NCI-H187 (cell line): ENCODE measurements around the gene MYBPC3.
A peak's percentile ranks its signal among the peaks of the same experiment; 100 is the strongest.

Source experiments
- DNase-seq, 2 experiments: peaks; one replicate each; lab custom pipeline; 2025; lab: John Stamatoyannopoulos, UW

MYBPC3 gene

DNA sequence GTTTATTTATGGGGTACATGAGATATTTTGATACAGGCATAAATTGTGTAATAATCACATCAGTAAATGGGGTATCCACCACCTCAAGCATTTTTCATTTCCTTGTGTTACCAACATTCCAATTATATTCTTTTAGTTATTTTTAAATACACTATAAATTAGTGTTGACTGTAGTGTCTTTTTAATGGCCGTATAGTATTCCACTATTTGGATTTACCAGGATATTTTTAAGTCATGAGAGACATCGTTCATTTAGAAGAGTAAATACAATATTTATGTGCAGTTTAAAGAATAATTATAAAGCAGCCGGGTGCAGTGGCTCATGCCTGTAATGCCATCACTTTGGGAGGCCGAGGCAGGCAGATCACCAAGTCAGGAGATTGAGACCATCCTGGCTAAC is 32.0 kb upstream of the MYBPC3 start:
- DNase-seq, result no peak

DNA sequence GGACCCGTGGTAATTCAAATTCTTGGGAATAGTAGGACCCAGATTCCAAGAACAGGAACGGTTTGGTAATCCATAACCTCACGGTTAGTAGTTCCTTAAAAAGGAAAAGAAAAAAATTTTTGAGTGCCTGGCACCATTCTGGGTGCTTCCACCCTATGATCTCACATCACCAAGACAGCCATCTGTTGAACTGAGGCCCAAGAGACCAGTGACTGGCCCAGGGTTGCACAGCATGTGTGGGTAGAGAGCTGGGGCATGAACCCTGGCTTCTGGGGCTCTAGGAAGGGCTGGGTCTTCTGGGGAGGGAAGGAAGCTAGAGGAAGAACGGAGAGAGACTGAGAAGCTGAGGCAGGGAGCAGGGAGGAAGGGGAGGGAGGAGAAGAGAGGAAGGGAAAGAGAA is 30.6 kb upstream of the MYBPC3 start:
- no peak for DNase-seq

DNA sequence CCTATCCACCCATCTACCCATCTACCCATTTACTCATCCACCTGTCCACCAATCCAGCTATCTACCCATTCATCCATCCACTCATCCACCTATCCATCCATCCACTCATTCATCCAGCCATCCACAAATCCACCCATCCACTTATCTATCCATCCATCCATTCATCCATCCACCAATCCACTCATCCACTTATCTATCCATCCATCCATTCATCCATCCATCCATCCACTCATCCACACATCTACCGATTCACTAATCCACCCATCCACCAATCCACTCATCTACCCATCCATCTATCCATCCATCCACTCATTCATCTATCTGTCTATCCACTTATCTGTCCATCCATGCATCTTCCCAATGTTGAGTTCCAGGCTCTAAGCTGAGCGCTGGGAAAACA is 27.6 kb upstream of the MYBPC3 start:
- no peak for DNase-seq

- no peak for DNase-seq
Measured at GRCh38 chr11:47379317-47379716, 26.8 kb upstream of the MYBPC3 start.

GRCh38 chr11:47378836-47379170 is 26.3 kb upstream of the MYBPC3 start:
- DNase-seq, result no peak

- DNase-seq, result no peak
Measured at GRCh38 chr11:47378010-47378835, 25.7 kb upstream of the MYBPC3 start, which contains the start of gene SPI1. SPI1 (minus strand) TSS chr11:47378547; CDS start chr11:47378353, 194 bp downstream.

DNA sequence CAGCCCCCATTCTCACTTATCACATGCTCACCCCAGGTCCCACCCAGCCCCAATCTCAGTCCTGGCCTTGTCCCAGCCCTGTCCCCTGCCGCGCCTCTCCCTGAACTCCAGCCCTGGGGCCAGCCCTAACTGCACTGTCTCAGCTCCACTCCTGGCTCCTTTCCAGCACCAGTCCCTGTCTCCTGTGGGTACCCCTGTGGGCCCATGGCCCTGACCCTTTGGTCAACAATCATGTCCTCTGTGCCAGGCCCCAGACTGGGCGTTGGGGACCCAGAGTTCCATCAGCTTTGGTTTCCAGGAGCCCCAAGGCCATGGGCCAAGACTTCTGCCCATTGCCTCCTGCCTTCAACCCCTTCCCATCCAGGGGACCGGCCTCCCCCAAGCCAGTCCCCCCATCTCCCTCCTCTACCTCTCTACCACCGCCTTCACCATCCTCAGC is 25.1 kb upstream of the MYBPC3 start:
- DNase-seq, result no peak

DNA sequence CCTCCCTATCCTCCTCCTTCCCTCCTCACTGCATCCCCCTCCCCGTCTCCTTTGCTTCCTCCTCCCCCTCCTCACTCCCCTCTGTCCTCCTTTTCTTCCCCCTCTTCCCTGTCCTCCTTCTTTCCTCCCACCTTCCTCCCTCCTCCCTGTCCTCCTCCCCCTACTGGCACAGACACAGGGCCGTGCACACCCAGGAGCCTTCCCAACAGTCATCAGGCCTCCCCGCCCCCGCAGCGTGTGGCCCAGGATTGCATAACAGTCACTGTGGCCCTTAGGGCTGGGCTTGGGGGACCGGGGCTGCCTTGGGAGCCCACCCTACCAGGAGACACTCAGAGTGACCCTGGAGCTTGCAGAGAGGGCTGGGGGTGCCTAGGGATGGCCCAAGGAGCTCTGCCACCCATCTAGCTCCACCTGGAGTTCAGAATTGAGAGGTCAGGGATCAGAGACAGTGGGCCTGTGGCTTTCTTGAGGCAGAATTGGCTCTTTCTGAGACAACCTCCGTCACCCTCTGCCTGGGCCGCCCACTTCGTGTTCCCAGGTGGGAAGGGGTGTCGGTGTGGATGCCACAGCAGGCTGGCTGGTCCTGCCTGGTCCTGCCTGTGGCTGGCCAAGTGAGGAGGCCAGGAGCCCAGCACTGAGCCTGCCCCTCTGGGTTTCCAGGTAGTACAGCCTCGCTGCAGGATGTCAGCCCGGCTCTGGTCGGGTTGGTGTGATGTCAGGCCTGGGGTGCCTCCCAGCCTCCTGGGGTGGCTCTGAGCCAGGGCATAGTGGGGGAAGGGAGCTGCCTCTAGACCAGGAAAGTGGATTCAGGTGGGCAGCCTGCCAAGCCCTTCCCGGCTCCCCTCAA is 24.2 kb upstream of the MYBPC3 start:
- DNase-seq, result no peak

GRCh38 chr11:47376107-47376524 is 23.6 kb upstream of the MYBPC3 start:
- DNase-seq, result no peak

DNA sequence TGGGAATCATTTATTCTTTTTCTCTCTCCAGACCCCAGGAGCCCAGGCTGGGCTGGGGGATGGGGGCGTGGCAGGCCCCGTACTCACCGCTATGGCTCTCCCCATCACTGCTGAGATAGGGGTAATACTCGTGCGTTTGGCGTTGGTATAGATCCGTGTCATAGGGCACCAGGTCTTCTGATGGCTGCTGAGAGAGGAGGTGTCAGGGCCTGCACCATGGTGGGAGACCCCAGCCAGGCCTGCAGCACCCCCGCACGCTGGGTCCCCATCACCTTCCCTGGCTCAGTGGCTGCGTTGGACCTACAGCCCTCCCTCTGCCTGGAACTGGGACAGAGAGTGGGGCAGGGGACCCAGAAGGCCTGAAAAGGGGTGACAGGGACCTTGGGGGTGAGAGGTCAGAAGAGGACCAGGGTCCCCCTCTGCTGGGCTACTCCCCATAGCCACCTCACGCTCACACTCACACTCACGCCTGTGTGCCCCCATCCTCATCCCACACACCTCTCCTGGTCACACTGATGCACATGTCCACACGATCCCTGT is 23.1 kb upstream of the MYBPC3 start:
- no peak for DNase-seq

DNA sequence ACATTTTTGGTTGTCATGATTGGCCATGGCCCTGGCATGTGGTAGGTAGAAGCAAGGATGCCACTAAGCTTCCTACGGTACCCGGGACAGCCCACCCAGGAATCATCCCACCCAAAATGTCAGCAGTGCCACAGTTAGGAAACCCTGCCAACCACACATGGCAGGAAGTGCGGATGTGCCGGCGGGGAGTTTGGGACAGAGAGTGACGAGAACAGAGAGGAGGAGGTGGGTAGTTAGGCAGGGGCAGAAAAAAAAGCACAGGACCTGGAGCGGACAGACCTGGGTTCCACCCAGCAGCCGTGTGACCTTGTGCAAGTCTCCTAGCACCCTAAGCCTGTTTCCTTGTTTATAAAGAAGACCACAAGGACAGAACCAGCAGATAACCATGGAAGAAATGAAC is 22.5 kb upstream of the MYBPC3 start:
- DNase-seq, result no peak

DNA sequence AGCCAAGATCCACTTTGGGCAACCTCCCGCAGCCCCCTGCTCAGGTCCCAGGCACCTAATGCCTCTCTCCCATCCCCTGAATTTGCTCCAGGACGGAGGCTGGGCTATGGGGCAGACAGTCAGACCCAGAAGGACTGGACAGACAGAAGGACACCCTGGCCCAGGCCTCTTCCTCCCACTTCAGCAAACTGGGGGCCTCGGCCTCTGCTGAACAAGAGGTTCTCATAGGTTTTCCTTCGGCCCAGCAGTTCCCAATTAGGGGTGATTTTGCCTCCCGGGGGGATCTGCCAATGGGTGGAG is 22.2 kb upstream of the MYBPC3 start:
- no peak for DNase-seq

- DNase-seq, result peak; percentile 33 to 60
Measured at GRCh38 chr11:47373876-47374719, 21.6 kb upstream of the MYBPC3 start.

- DNase-seq, result no peak
Measured at GRCh38 chr11:47372422-47372821, 19.9 kb upstream of the MYBPC3 start.

GRCh38 chr11:47369676-47370075 is 17.2 kb upstream of the MYBPC3 start:
- no peak for DNase-seq

DNA sequence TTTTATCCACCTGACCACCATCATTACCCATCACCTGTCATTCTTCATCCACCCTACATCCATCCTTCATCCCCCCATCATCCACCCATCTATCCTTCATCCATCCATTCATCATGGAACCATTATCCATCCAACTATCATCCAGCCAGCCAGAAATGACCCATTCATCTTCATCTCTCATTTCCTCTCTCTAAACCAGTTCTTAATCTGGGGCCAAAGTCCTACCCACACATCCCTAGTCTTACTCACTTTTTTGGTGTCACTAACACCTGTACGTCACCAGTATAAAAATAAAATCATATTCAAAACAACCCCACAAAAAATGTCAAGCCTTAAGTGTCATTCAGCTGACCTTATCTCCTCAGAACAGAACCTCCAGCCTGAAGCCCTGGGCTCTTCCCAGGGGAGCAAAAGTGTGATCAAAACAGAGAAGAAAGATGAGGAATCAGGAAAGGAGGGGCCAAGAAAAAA is 13.6 kb upstream of the MYBPC3 start:
- DNase-seq, result no peak

DNA sequence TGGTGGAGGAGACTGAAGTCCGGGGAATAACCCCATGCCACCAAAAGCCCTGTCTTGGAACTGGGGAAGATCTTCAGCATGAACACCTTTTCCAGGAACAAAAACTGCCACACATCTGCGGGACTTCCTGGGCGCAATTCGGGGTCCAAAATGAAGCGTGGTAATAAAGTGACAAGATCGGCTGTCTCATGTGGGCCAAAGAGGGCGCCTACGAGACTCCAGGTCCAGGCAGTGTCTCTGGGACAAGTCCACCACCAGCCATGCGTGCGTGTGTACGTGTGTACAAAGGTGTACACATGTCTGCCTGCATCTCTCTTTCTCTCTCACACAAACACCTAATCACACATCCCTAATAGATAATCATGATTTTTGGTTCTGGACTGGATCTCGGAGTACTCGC is 8.9 kb upstream of the MYBPC3 start:
- no peak for DNase-seq

GRCh38 chr11:47360341-47360740 is 7.8 kb upstream of the MYBPC3 start:
- DNase-seq, result no peak

DNA sequence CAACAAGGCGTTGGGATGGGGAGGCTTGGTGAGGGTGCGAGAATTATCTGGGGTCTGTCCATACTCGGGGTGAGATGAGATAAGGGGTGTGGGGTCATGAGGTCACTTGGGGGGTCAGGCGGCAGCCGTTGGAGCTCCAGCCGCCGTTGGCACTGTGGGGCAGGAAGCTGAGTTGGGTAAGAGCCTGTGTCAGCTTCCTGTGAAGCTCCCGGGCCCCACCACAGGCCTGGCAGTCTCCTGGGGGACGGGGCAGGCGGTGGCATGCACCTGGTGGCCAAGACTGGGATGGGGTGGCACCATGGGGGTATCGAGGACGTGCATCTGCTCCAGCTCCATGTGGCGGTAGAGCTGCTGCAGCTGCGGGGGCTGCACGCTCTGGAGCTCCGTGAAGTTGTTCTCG is 7.1 kb upstream of the MYBPC3 start:
- no peak for DNase-seq

DNA sequence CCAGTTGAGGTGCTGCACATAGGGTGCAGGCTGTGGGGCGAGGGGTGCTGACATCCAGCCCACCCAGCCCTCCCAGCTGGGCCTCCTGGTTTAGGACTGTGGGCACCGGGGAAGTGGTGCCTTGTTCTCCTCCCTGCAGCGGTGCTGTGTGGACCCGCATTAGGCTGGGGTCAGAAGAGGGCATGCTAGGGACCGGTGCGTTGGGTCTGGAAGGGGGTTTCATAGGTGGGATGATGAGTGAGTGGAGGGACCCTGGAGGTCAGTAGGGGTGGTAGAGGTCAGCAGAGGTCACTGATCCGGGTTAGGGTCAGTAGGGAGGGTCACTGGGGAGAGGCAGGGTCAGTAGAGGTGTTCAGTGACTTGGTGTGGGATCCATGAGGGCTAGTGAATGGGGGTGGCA is 6.7 kb upstream of the MYBPC3 start:
- DNase-seq, result no peak

DNA sequence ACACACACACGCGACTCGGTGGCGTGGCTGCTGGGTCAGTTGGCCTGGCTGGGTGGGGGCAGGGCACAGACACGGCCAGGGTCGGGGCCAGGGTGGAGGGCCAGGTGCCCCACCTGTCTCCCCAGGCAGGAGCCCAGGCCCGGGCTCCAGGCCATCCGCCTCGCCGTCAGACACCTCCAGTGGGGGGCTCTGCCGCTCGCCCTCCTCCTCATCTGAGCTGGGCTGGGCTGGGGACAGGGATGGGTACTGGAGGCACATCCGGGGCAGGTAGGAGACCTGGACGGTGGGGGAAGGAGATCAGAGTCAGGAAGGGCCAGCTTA is 6.2 kb upstream of the MYBPC3 start:
- no peak for DNase-seq

DNA sequence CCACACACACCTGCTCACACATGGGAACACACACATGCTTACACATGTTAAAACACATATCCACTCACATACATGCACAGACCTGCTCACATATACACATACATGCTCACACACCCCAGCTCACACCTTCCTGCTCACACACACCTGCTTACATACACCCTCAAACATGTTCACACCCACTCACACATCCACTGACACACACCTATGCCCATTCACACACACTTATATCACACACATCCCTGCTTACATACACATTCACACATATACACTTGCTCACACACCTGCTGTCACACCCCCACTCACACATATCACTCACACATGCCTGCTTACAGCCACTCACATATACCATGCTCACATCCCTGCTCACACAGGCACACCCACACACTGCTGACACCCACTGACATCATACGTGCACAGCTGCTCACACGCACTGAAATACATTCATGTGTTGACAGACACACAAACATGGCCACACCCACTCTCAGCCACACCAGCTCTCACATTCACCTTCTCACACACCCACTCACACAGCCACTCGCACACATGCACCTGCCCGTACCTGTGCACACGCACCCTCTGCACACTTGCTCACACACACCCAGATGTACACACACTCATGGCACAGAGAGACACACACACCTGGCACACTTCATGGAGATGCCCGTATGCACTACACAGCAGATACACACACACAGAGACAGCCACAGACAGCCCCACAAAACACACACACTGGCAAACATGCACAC is 5.7 kb upstream of the MYBPC3 start:
- DNase-seq, result no peak
